NCI-H2081 (cell line): ENCODE results near the gene C10orf67.
"Not testable (repeated sequence)": the region's sequence is repeated elsewhere in the genome, so short reads cannot be mapped to it uniquely, and the experiment has no call there.

Source experiments
- DNase-seq, 2 experiments: peaks; one replicate each; lab custom pipeline; 2025; lab: John Stamatoyannopoulos, UW

Gene C10orf67

GRCh38 chr10:23362069-23362830 is 17.7 kb upstream of the C10orf67 start:
- DNase-seq = no peak

- no peak for DNase-seq
These were observed 17.1 kb upstream of the C10orf67 start for GRCh38 chr10:23361665-23362064.

- DNase-seq = no peak
These were observed 15.2 kb upstream of the C10orf67 start for GRCh38 chr10:23359692-23360380.

- no peak for DNase-seq
These were observed 13.8 kb upstream of the C10orf67 start for GRCh38 chr10:23358357-23358756.

- no peak for DNase-seq
These were observed 10.2 kb upstream of the C10orf67 start for GRCh38 chr10:23354630-23355279.

- DNase-seq = no peak
These were observed 7.4 kb upstream of the C10orf67 start for GRCh38 chr10:23351926-23352519.

- DNase-seq = not testable (repeated sequence)
These were observed 6.1 kb upstream of the C10orf67 start for GRCh38 chr10:23350706-23351105.

- no peak for DNase-seq
These were observed 1.3 kb upstream of the C10orf67 start for GRCh38 chr10:23345861-23346260.

GRCh38 chr10:23343591-23344240 is 881 bp downstream of the C10orf67 start:
- peak; percentile 38 to 46 for DNase-seq

- DNase-seq = no peak
These were observed 2.2 kb downstream of the C10orf67 start for GRCh38 chr10:23342213-23342884.

GRCh38 chr10:23341004-23341403 is 3.6 kb downstream of the C10orf67 start:
- no peak for DNase-seq

- no peak for DNase-seq
These were observed 4.2 kb downstream of the C10orf67 start for GRCh38 chr10:23340354-23340753.

- DNase-seq = no peak
These were observed 5.7 kb downstream of the C10orf67 start for GRCh38 chr10:23338886-23339285.

- no peak for DNase-seq
These were observed 6.3 kb downstream of the C10orf67 start for GRCh38 chr10:23338155-23338828.

- DNase-seq = no peak
These were observed 7.0 kb downstream of the C10orf67 start for GRCh38 chr10:23337616-23338015.

- DNase-seq = no peak
These were observed 12.9 kb downstream of the C10orf67 start for GRCh38 chr10:23331567-23332301.

- no peak for DNase-seq
These were observed 13.6 kb downstream of the C10orf67 start for GRCh38 chr10:23330948-23331347.

GRCh38 chr10:23326544-23327307 is 17.9 kb downstream of the C10orf67 start:
- no peak for DNase-seq

- DNase-seq = no peak
These were observed 19.5 kb downstream of the C10orf67 start for GRCh38 chr10:23325132-23325531.
